CD14-positive monocyte (primary cell): ENCODE measurements around the gene VPS35L. TPM values are rescaled to one million over a fixed set of nuclear protein-coding genes. Genes with fewer than 3 reads are reported as not detected.

Source experiments
- DNase-seq, 3 donors: peaks; one replicate each; pipeline ENCODE4 v3.0.0-alpha.2; 2011 to 2022
- H2AFZ ChIP-seq: 2 replicates; pipeline ENCODE4 v1.6.0; 2012; ENCODE audit warnings: mild to moderate bottlenecking, low read depth, low read length, inconsistent platforms; ENCODE audit not compliant: insufficient read depth, poor library complexity, severe bottlenecking
- H3K27ac ChIP-seq, 2 donors: 1 replicate in 1 of 2; 2 replicates in 1 of 2; pipeline ENCODE4 v1.5.1; 2012 to 2013; ENCODE audit warnings: low read length in 2 of 2, control low read depth in 1 of 2, inconsistent platforms in 1 of 2, low read depth in 1 of 2, mild to moderate bottlenecking in 1 of 2
- H3K27me3 ChIP-seq, 2 donors: one replicate each; pipeline versions ENCODE4 v1.6.0 to v1.6.1; 2011 to 2013; ENCODE audit warnings: low read length in 2 of 2; ENCODE audit not compliant: control insufficient read depth in 2 of 2, insufficient read depth in 2 of 2
- H3K36me3 ChIP-seq, 2 donors: replicated peaks in 1 of 2; 1 replicate in 1 of 2; 2 replicates in 1 of 2; pipeline versions ENCODE4 v1.5.1 to v1.6.1; 2012 to 2013; ENCODE audit warnings: low read length in 2 of 2, control low read depth in 1 of 2, inconsistent platforms in 1 of 2, mild to moderate bottlenecking in 1 of 2; ENCODE audit not compliant: insufficient read depth in 2 of 2, control insufficient read depth in 1 of 2
- H3K4me1 ChIP-seq, 2 donors: 1 replicate in 1 of 2; 2 replicates in 1 of 2; pipeline versions ENCODE4 v1.5.1 to v1.6.1; 2012 to 2013; ENCODE audit warnings: low read length in 2 of 2, control low read depth in 1 of 2, inconsistent platforms in 1 of 2, mild to moderate bottlenecking in 1 of 2, moderate library complexity in 1 of 2; ENCODE audit not compliant: insufficient read depth in 2 of 2, control insufficient read depth in 1 of 2
- H3K4me2 ChIP-seq: replicated peaks from 2 replicates; pipeline ENCODE3; 2012; ENCODE audit warnings: low read length, moderate library complexity, mild to moderate bottlenecking; ENCODE audit not compliant: poor library complexity, severe bottlenecking; ENCODE audit errors: extremely low read depth
- H3K4me3 ChIP-seq, 3 experiments: fragments of 200-600 bp in 1 of 3; sonication (generic) in 1 of 3; replicated peaks in 1 of 3; 1 replicate in 2 of 3; 2 replicates in 1 of 3; pipeline ENCODE4 v1.5.1; 2011 to 2013; ENCODE audit warnings: low read length in 3 of 3, mild to moderate bottlenecking in 3 of 3, control low read depth in 2 of 3, low read depth in 2 of 3, inconsistent platforms in 1 of 3, moderate library complexity in 1 of 3
- H3K79me2 ChIP-seq: 2 replicates; pipeline ENCODE4 v1.6.0; 2012; ENCODE audit warnings: mild to moderate bottlenecking, control low read depth, inconsistent platforms, low read length, moderate library complexity; ENCODE audit not compliant: insufficient read depth
- H3K9ac ChIP-seq: 2 replicates; pipeline ENCODE4 v1.6.0; 2017; ENCODE audit warnings: low read length, mild to moderate bottlenecking; ENCODE audit not compliant: insufficient read depth, poor library complexity, severe bottlenecking
- H3K9me3 ChIP-seq, 2 donors: replicated peaks in 1 of 2; 1 replicate in 1 of 2; 2 replicates in 1 of 2; pipeline versions ENCODE4 v1.5.1 to v1.6.1; 2012 to 2013; ENCODE audit warnings: low read length in 2 of 2, control low read depth in 1 of 2; ENCODE audit not compliant: control insufficient read depth in 1 of 2, insufficient read depth in 1 of 2
- H4K20me1 ChIP-seq: 2 replicates; pipeline ENCODE4 v1.6.0; 2012; ENCODE audit warnings: mild to moderate bottlenecking, low read length, control low read depth, moderate library complexity; ENCODE audit not compliant: insufficient read depth
- H3K27ac Mint-ChIP-seq, 7 donors: one replicate each; pipeline ENCODE4 v1.8.0; 2020; ENCODE audit warnings: mild to moderate bottlenecking in 7 of 7, mixed read lengths in 7 of 7, moderate library complexity in 6 of 7, inconsistent platforms in 2 of 7
- H3K27me3 Mint-ChIP-seq, 3 donors: one replicate each; pipeline ENCODE4 v1.8.0; 2021 to 2022; ENCODE audit warnings: low read depth in 3 of 3, mild to moderate bottlenecking in 3 of 3, mixed read lengths in 3 of 3, moderate library complexity in 3 of 3, inconsistent platforms in 1 of 3
- H3K36me3 Mint-ChIP-seq, 2 donors: one replicate each; pipeline ENCODE4 v1.8.0; 2020; ENCODE audit warnings: mixed read lengths in 2 of 2, inconsistent platforms in 1 of 2, mild to moderate bottlenecking in 1 of 2
- H3K4me1 Mint-ChIP-seq: one replicate; pipeline ENCODE4 v1.8.0; 2020; ENCODE audit warnings: mild to moderate bottlenecking, mixed read lengths
- H3K4me3 Mint-ChIP-seq, 2 donors: one replicate each; pipeline ENCODE4 v1.8.0; 2020; ENCODE audit warnings: mild to moderate bottlenecking in 2 of 2, mixed read lengths in 2 of 2, moderate library complexity in 1 of 2
- H3K9me3 Mint-ChIP-seq, 7 donors: one replicate each; pipeline ENCODE4 v1.8.0; 2020 to 2022; ENCODE audit warnings: mixed read lengths in 7 of 7, mild to moderate bottlenecking in 6 of 7, moderate library complexity in 6 of 7, inconsistent platforms in 2 of 7
- WGBS: methylation state at CpG from one replicate; pipeline ENCODE4 v1.1.5; 2013; ENCODE audit warnings: missing lambda C conversion rate; ENCODE audit not compliant: insufficient coverage; 5-methylcytosine and 5-hydroxymethylcytosine counted together
- intact Hi-C, 2 donors: fragments of 100-400 bp; cut with micrococcal nuclease; formaldehyde crosslinking; loops; one replicate each; pipeline versions ENCODE4 v1.15.0 to v1.15.1; 2023
- polyA plus RNA-seq, 3 donors: library from polyadenylated mRNA; depleted of rRNA in 1 of 3; unstranded in 2 of 3; stranded (reverse) in 1 of 3; fragments of 300-500 nt in 2 of 3; fragments of >200 nt in 1 of 3; fragmentation: Illumina TruSeq in 2 of 3; gene quantifications; 1 replicate in 2 of 3; 2 replicates in 1 of 3; pipeline ENCODE4 v1.2.3, GENCODE V29; 2012 to 2021
- TF ChIP-seq, protein P1 (sequence below): fragments of 200-600 bp; IDR thresholded peaks from one replicate; pipeline ENCODE4 v1.8.0; 2022; ENCODE audit warnings: antibody characterized with exemption, mild to moderate bottlenecking

The VPS35L gene
- polyA plus RNA-seq, 3 donors, result 29.7 to 51.4 (median 48.8) TPM

DNA sequence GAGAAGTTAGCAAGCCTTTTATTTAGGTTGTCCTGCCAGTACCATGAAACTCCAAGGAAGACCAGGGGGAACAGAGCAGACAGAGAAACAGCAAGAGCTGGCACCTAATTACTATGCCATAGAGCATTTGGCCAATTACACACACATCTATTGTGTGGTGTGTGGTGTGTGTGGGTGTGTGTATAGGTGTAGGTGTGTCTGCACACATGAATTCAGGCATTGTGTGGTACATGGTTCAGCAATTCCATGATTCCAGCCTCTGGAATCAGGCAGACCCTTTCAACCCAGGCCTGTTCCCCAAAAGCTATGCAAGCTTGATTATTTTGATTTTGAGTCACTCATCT, 188.3 kb downstream of the VPS35L start:
- no peak overlapping the region for H3K4me3 ChIP-seq
- no peak for DNase-seq
- H3K4me1 ChIP-seq, result no peaks in the 10 kb centered on the region
- H2AFZ ChIP-seq, result no peak overlapping the region
- no peaks in the 10 kb centered on the region for H3K9me3 Mint-ChIP-seq
- TF ChIP-seq, protein P1, sequence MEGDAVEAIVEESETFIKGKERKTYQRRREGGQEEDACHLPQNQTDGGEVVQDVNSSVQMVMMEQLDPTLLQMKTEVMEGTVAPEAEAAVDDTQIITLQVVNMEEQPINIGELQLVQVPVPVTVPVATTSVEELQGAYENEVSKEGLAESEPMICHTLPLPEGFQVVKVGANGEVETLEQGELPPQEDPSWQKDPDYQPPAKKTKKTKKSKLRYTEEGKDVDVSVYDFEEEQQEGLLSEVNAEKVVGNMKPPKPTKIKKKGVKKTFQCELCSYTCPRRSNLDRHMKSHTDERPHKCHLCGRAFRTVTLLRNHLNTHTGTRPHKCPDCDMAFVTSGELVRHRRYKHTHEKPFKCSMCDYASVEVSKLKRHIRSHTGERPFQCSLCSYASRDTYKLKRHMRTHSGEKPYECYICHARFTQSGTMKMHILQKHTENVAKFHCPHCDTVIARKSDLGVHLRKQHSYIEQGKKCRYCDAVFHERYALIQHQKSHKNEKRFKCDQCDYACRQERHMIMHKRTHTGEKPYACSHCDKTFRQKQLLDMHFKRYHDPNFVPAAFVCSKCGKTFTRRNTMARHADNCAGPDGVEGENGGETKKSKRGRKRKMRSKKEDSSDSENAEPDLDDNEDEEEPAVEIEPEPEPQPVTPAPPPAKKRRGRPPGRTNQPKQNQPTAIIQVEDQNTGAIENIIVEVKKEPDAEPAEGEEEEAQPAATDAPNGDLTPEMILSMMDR, result no peak
- no peak overlapping the region for H3K4me3 Mint-ChIP-seq
- H3K4me2 ChIP-seq, result no peak overlapping the region
- H3K27ac ChIP-seq, result no peak overlapping the region
- intact Hi-C loops, result no loop called here
- H3K4me1 Mint-ChIP-seq, result no peaks in the 10 kb centered on the region
- H4K20me1 ChIP-seq, result no peaks in the 10 kb centered on the region
- no peaks in the 10 kb centered on the region for H3K36me3 ChIP-seq
- H3K27me3 ChIP-seq, result no peaks in the 10 kb centered on the region
- no peak overlapping the region for H3K27ac Mint-ChIP-seq
- H3K36me3 Mint-ChIP-seq, result no peaks in the 10 kb centered on the region
- H3K79me2 ChIP-seq, result no peaks in the 10 kb centered on the region
- no peak overlapping the region for H3K9ac ChIP-seq
- no peaks in the 10 kb centered on the region for H3K9me3 ChIP-seq
- peaks cover 0 to 3% (median 0%) of the 10 kb centered on the region in 3 donors for H3K27me3 Mint-ChIP-seq

DNA sequence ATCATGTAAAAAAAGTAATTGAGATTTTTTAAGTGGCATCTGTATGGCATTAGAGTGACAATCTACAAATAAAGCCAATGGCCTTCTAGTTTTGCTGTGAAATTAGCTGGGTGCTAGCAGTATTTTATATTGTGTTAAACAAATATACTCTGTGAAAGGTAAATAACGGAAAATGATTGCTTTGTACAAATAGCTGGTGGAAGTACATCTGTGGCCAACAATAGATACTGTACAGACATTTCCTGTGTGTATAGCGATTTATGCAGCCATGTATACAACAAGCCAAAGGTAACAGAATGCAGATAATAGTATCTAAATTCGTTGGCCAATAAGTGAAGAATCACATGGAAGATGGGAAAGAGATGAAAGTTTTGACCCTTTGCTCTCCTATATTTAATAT, 189.2 kb downstream of the VPS35L start:
- Mint-ChIP-seq H3K27ac (no peak overlapping the region), H3K9me3 (no peaks in the 10 kb centered on the region), H3K36me3 (no peaks in the 10 kb centered on the region), H3K4me3 (no peak overlapping the region), H3K27me3 (peaks cover 0 to 3% (median 0%) of the 10 kb centered on the region in 3 donors), H3K4me1 (no peaks in the 10 kb centered on the region)
- no peak overlapping the region for H3K4me3 ChIP-seq
- no peaks in the 10 kb centered on the region for H3K36me3 ChIP-seq
- H2AFZ ChIP-seq, result no peak overlapping the region
- DNase-seq, result no peak
- H4K20me1 ChIP-seq, result no peaks in the 10 kb centered on the region
- no peaks in the 10 kb centered on the region for H3K9me3 ChIP-seq
- H3K4me1 ChIP-seq, result no peaks in the 10 kb centered on the region
- TF ChIP-seq, protein P1, result no peak
- intact Hi-C loops, result no loop called here
- no CpG with 5 or more reads among the region's 3 CpGs for WGBS
- H3K9ac ChIP-seq, result no peak overlapping the region
- H3K27me3 ChIP-seq, result no peaks in the 10 kb centered on the region
- no peaks in the 10 kb centered on the region for H3K79me2 ChIP-seq
- no peak overlapping the region for H3K27ac ChIP-seq
- H3K4me2 ChIP-seq, result no peak overlapping the region
